Embryonic facial prominence (tissue), 1 donor: ENCODE data around the gene PLA2G2D.

Experiments used
- DNase-seq: peaks from one replicate; pipeline ENCODE4 v3.0.0-alpha.2; 2016; ENCODE audit errors: extremely low spot score

The PLA2G2D gene, protein sequence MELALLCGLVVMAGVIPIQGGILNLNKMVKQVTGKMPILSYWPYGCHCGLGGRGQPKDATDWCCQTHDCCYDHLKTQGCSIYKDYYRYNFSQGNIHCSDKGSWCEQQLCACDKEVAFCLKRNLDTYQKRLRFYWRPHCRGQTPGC

GRCh38 chr1:20119347-20119746 is at the start of gene PLA2G2D:
Gene PLA2G2D (minus strand): TSS chr1:20119536. CDS start chr1:20119498, 38 bp downstream.
- no peak for DNase-seq

GRCh38 chr1:20168564-20169491 is 49.5 kb upstream of the PLA2G2D start:
- no peak for DNase-seq

DNA sequence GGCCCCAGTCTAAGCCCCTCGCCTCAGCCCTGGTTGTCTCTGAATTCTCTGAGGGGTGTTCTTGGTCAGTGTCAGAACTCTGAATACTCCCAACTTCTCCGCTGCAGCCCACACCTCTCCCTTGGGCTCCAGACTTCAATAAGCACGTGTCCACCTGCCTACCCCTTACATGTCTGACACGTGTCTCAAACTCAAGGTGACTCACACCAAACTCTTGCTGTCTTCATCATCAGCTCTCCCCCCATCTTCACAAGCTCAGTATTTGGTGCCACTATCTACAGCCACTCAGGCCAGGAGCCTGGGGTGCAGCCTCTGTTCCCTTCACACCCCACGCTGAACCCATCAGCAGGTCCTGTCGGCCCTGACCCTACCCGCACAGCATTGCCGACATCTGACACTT is 47.8 kb upstream of the PLA2G2D start:
- no peak for DNase-seq

- DNase-seq = no peak
Observed at GRCh38 chr1:20166051-20166450, 46.7 kb upstream of the PLA2G2D start.

DNA sequence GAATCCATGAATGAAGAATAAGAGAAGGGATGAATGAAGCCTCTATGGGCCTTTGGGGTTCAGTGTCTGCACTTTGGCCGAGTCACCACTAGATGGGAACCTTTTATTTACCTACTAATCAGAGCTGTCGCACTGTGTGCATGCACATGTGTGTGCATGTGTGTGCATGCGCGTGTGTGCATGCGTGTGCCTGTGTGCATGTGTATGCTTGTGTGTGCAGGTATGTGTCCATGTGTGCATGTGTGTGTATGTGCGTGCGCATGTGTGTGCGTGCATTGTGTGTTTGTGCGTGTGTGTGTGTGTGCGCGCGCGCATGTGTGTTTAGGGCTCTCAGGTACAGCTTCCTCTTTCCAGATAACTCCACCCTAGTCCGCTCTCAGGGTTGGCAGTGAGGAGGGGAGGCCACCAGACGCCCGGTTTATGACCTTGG is 46.2 kb upstream of the PLA2G2D start:
- no peak for DNase-seq

DNA sequence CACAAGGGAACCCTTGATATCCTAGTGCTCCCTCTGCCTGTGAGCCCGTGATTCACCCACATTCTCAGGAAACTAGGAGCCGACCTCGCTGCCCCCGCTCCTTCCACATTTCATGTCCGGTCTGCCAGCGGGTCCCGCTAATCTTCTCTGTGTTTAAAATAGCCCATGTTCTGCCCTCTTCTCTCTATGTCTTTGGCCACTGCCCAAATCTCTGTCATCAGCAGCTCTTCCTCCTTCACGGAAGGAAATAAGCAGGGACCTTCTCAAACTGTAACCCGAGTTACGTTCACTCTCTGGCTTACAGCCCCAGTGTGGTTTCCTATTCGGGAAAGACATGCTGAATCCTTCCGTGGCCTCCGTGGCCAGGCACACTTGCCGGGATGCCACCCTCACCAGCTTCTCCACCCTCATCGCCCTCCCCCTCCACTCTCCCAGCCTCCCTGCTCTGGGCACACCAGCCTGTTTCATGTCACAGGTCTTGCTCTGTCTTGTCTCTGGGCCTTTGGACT is 45.4 kb upstream of the PLA2G2D start:
- no peak for DNase-seq

GRCh38 chr1:20160034-20160433 is 40.7 kb upstream of the PLA2G2D start:
- no peak for DNase-seq

- DNase-seq = no peak
Observed at GRCh38 chr1:20158358-20159070, 39.2 kb upstream of the PLA2G2D start.

DNA sequence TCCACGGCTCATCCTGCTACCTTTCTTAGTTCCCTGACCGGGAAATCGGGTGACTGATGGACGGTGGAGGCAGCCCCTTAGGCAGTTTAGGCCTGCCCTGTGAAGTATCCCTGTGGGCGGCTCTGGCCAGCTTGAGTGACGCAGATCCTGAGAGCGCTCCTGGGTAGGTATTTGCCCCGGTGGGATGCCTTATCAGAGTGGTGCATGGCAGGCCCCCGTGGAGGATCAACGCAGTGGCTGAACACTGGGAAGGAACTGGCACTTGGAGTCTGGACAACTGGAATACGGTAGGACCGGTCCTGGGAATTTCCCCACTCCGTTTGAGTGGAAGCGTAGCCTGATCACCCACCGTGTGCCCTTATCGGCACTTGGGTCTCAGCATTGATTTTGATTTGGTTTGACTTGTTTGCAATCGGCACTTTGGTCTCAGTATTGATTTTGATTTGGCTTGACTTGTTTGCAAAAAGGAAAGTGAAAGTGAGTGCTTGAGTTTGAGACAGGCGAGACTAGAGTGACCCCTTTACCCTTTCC is 35.0 kb upstream of the PLA2G2D start:
- no peak for DNase-seq

GRCh38 chr1:20153000-20153418 is 33.7 kb upstream of the PLA2G2D start:
- DNase-seq = no peak

DNA sequence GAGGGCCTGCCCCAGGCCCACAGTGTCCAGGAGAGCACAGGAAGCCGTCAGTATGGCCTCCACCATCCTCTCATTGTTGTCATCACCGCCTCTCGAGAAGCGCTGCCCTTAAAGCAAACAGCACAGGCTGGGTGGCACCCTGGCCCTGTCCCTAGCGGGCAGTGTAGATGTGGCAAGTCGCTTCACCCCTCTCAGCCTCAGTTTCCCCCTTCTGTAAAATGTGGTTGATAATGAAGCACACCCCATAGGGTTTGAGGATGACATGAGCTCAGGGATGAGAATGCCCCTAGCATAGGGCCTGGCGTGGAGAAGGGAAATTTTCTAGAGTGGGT is 33.2 kb upstream of the PLA2G2D start:
- no peak for DNase-seq

- peak; percentile 22 for DNase-seq
Observed at GRCh38 chr1:20151906-20152598, 32.7 kb upstream of the PLA2G2D start.

- no peak for DNase-seq
Observed at GRCh38 chr1:20150969-20151368, 31.6 kb upstream of the PLA2G2D start.

DNA sequence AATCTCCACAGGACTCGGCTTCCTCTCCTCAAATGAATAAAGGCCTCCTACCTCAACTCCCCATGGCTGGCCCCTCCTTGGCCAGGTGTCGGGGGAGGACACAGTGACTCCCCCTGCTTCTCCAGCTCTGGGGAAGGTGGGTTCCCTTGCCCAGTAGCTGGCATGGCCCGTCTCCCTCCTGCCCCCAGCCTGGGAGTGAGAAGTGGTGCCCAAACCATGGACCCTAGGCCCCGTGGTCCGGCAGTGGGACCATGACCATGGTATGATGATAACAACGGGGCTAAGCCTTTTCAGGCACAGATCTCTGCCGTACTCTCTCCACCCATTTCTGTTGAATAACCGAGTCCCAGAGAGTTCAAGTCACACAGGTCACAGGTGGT is 31.0 kb upstream of the PLA2G2D start:
- DNase-seq = no peak

DNA sequence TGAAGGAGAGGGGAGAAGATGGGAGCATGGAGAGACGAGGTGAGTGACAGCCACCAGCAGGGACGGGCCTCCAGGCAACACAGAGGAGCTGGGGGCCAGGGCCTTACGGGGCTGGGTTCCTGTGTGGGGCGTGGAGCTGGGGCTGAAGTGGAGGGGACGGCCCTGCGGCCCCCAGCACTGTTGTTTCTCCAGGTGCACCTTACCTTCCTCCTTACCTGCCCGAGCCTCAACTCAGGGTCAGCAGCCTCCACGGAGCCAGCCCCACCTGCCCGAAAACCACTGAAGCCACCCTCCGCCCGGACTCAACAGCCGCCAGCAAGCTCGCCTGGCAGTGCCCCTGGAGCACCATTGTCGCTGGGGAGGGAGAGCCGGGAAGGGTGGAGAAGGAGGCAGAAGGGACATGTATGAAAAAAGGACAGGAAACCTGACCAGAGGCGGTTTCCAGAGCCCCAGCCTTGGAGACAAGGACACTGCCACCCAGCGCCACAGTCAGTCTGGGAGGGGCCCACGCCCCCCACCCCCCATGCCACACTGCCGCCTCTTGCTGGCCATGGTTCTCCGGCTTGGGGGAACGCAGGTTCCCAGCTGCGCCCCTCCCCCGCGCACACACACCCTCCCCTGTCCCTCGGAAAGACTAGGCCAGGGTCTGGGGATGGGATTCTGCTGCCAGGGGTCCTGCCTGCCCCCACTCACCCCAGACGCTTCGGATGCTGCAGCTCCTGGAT is 30.4 kb upstream of the PLA2G2D start:
- no peak for DNase-seq

- DNase-seq = no peak
Observed at GRCh38 chr1:20148571-20149500, 29.5 kb upstream of the PLA2G2D start.

DNA sequence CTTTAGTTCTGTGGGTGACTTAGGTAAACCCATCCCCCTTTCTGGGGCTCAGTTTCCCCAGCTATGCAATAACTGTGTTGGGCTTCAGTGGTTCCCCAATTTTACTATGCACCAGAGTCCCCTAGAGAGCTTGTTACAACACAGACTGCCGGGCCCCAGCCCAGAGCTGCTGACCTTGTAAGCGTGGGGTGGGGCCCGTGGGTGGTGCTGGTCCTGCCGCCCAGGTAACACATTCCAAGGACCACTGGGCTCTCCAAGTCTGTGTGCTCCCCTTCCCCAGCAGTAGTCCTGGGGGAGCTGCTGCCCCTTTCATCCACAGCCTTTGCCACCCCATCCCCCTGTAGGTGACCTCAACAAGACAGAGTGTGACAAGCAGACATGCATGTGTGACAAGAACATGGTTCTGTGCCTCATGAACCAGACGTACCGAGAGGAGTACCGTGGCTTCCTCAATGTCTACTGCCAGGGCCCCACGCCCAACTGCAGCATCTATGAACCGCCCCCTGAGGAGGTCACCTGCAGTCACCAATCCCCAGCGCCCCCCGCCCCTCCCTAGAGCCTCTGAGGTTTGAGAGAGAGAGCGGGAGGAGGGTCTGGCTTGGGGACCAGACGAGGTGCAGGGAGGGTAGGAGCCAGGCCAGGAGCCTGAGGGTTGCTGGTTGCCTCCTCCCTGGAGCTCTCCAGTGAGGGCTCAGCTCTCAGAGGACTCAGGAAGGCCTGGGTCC is 28.7 kb upstream of the PLA2G2D start:
- DNase-seq = no peak

- DNase-seq = no peak
Observed at GRCh38 chr1:20143734-20144565, 24.6 kb upstream of the PLA2G2D start.
